ENCODE data around the gene TREH.
A peak's percentile ranks its signal among the peaks of the same experiment; 100 is the strongest.
"Not testable (repeated sequence)": the region's sequence is repeated elsewhere in the genome, so short reads cannot be mapped to it uniquely, and the experiment has no call there.

Gene TREH

GRCh38 chr11:118612378-118612777 lies 67.1 kb downstream of the TREH start:
- no peak for DNase-seq (ENCODE audit: low read depth in 2 of 2)

- DNase-seq (ENCODE audit: low read depth in 2 of 2): not testable (repeated sequence)
Measured at GRCh38 chr11:118611433-118611795, 68.0 kb downstream of the TREH start.

- peak; percentile 86 to 88 for DNase-seq (ENCODE audit: low read depth in 2 of 2)
Measured at GRCh38 chr11:118610773-118611432, 68.5 kb downstream of the TREH start.

- peak in 1 of 2 donors; percentile 17 for DNase-seq (ENCODE audit: low read depth in 2 of 2)
Measured at GRCh38 chr11:118610225-118610772, 69.2 kb downstream of the TREH start.

GRCh38 chr11:118609380-118610224 lies 69.8 kb downstream of the TREH start:
- DNase-seq (ENCODE audit: low read depth in 2 of 2): peak in 1 of 2 donors; percentile 25

- DNase-seq (ENCODE audit: low read depth in 2 of 2): peak; percentile 66 to 90
Measured at GRCh38 chr11:118608360-118609227, 70.9 kb downstream of the TREH start.

- peak; percentile 28 to 37 for DNase-seq (ENCODE audit: low read depth in 2 of 2)
Measured at GRCh38 chr11:118607401-118608359, 71.8 kb downstream of the TREH start, which contains the start of gene PHLDB1. Gene PHLDB1, plus strand, starts transcription at chr11:118607615. Its CDS starts 6,222 bp downstream, at chr11:118613837.
